Fibroblast of villous mesenchyme (primary cell): ENCODE data around the gene CREB3L4. TPM values are rescaled to one million over a fixed set of nuclear protein-coding genes. Genes with fewer than 3 reads are reported as not detected.

Source experiments
- DNase-seq: peaks from one replicate; pipeline ENCODE4 v3.0.0-alpha.2; 2010; ENCODE audit warnings: low read depth
- H3K4me3 ChIP-seq: 2 replicates; pipeline ENCODE4 v1.5.1; 2011; ENCODE audit warnings: low read depth, mild to moderate bottlenecking, low read length
- total RNA-seq: library from RNA; depleted of rRNA; stranded (reverse); fragments of >200 nt; gene quantifications from 2 replicates; pipeline ENCODE4 v1.2.3, GENCODE V29; 2012
- TF ChIP-seq, protein P1 (sequence below): IDR thresholded peaks from 2 replicates; pipeline ENCODE4 v1.5.1; 2012; ENCODE audit warnings: low read depth, mild to moderate bottlenecking, low read length; ENCODE audit not compliant: insufficient read depth

CREB3L4 gene
- total RNA-seq, 1 donor, result 3.9 TPM

DNA sequence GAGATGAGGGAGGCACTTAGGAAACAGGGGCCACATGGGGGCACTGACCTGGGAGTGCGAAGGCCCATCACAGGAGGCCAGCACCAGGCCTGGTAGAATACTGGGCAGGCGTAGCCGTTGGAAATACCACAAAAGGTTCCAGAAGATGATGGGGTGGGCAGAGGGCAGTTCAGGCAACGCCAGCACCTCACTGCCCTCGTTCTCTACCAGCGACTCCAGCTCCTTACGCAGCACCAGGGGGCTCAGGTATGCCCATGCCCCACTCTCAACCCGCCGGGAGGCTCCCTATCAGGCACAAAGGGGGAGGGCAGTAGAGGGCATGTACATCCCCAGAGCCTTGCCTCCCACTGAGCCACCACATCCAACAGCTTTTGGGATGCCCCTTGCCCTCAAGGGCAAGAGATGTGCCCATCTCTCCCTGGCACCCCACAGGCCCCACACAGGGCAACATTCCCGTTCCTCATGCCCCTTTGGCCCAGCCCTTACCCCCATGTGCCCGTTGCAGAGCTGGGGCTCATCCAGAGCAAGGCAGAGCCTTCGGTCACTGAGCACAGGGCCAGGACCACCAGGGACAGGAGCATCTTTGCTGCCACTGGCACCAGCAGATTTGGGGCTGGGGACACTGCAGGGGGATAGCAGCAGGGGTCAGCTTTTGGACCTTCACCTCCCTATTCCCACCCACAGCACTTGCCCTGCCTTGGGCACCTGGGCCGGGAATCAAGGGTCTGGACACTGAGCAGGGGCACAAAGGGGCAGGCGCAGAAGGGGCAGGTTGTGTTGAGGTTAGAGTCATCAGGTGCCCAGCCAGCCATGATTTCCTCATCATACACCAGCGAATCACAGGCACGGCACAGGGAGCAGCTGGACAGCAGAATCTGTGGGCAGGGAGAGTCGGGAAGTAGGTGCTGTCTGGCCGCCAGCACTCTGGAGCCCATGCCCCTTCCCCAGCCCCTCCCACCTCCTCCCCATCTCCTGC lies 35.3 kb upstream of the CREB3L4 start:
- no peak overlapping the region for H3K4me3 ChIP-seq
- TF ChIP-seq, protein P1, sequence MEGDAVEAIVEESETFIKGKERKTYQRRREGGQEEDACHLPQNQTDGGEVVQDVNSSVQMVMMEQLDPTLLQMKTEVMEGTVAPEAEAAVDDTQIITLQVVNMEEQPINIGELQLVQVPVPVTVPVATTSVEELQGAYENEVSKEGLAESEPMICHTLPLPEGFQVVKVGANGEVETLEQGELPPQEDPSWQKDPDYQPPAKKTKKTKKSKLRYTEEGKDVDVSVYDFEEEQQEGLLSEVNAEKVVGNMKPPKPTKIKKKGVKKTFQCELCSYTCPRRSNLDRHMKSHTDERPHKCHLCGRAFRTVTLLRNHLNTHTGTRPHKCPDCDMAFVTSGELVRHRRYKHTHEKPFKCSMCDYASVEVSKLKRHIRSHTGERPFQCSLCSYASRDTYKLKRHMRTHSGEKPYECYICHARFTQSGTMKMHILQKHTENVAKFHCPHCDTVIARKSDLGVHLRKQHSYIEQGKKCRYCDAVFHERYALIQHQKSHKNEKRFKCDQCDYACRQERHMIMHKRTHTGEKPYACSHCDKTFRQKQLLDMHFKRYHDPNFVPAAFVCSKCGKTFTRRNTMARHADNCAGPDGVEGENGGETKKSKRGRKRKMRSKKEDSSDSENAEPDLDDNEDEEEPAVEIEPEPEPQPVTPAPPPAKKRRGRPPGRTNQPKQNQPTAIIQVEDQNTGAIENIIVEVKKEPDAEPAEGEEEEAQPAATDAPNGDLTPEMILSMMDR, result no peak
- DNase-seq, result no peak

DNA sequence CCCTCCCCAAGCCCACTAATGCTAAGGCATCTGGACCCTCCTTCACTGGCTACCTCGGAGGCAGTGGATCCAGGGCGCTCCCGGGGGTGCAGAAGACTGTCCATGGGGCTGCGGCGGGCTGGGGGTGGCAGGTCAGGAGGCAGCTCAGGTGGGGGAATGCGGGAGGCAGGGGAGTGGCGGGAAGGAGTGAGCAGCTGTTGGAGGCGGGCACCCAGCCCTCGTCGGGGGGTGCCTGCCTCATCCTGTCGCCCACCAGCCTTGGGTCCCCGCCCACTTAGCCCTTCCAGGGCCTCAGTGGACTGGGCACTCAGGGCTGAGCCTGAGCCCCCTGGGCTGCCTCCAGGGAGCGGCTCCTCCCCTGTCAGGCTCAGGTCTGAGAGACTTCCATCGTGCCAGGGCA lies 34.3 kb upstream of the CREB3L4 start:
- DNase-seq, result no peak
- TF ChIP-seq, protein P1, result no peak
- H3K4me3 ChIP-seq, result no peak overlapping the region

DNA sequence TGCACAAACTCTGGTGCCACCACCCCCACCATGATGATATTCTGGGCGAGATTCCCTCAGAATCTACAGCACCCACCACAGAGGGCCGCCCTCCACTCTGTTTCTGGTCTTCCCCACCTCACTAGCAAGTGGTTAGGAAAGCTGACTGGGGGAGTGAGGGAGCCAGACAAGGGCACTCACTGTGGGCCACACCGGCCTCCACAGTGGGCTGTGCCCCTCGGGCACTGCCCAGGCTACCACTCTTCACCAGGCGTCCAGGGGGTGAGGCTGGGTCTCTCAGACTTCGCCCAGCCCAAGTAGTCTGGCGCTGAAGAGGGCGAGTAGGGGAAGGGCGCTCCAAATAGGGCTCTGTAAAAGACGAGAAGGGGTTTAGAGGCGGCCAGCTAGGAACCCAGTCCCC lies 33.7 kb upstream of the CREB3L4 start:
- DNase-seq, result no peak
- TF ChIP-seq, protein P1, result no peak
- no peak overlapping the region for H3K4me3 ChIP-seq

DNA sequence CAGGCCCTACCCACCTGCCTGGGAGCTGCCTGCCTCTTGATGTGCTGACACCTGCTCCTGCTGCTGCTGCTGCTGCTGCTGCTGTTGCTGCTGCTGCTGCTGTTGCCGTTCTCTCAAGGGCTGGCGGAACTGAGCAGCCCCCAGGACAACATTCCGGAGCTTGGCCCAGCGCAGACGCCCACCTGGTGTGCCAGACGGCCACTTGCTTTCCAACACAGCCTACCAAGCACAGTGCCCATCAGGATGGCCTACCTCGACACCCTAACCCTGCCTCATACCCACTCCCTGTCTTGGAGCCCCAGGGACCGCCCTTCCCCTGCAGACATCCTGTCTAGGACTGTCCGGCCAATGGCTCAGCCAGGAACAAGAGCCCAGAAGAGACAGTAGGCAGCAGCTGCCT lies 33.0 kb upstream of the CREB3L4 start:
- no peak for DNase-seq
- TF ChIP-seq, protein P1, result no peak
- no peak overlapping the region for H3K4me3 ChIP-seq

DNA sequence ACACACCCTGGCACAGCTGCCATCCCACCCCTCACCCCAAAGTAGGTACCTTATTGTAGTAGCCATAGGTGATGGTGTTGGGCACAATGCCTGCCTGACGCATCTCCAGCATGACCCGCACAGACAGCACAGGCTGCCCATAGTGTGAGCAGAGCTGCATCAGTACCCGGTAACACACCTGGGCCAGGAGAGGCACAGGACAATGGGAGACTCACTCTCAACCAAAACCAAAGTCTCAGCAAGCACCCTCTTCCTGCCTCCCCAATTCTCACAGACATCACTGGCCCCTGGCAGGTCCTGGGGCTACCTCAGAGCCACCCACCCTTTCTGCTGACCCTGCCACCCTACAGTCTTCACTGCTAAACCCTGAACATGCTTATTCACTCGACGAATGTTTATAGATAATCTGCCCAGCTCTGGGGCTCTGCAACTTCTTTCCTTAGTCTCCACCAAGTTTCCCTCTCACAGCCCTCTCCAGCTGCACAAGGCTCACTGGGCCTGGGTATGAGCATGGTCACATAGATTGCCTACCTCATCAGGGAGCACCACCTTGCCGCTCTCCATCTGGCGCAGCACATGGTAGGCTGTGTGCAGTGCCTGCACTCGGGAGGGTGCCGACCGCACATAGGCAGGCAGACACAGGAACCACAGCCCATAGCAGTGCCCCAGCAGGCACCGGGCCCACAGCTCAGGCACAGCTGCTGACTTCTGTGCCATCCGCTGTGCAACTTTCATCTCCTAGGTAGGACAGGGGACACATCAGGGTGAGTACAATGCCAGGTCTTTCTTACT lies 31.5 kb upstream of the CREB3L4 start:
- TF ChIP-seq, protein P1, result no peak
- no peak for DNase-seq
- H3K4me3 ChIP-seq, result no peak overlapping the region

DNA sequence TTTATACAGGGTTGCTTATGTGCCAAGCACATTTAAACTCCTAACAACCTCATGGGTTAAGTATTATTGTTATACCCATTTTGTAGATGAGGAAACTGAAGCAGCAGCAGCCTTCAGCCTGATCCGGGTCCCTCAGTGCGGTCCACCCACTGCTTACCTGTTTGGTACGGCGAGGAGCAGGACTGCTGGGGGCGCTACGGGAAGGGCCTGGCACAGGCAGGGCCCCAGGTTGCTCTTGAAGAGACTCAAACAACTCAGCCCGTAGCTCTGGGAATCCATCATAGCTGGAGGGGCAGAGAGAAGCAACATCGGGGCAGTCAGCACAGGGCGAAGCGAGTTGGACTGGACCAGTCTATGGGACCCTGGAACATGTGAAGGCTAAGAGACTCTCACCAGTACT lies 30.4 kb upstream of the CREB3L4 start:
- no peak overlapping the region for H3K4me3 ChIP-seq
- TF ChIP-seq, protein P1, result no peak
- DNase-seq, result no peak
